Activated CD4-positive, alpha-beta T cell treated with anti-CD3 and anti-CD28 coated beads for 4 hours (primary cell): ENCODE results near the gene BUB1.
"Not testable (repeated sequence)": the region's sequence is repeated elsewhere in the genome, so short reads cannot be mapped to it uniquely, and the experiment has no call there.

Experiments
- DNase-seq, 2 donors: peaks; one replicate each; pipeline ENCODE4 v3.0.0-alpha.2; 2020

Gene BUB1

DNA sequence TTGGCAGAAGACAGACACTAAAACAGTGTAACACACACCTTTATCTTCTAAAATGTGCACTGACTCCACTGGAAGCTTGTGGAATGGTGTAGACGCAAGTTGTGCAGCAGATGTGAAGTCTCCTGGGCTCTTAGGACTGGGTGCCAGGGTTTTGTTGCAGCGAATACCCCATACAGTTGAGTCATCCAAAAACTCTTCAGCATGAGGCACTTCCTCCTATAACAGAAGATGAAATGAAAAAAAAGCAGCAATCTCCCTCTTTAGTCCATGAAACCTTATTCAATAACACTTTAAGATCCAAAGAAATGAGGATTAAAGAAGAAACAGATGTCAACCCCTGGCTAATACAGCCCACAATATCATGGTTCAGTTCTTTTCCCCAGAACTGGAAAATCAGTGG, 22.2 kb downstream of the BUB1 start:
- no peak for DNase-seq

DNA sequence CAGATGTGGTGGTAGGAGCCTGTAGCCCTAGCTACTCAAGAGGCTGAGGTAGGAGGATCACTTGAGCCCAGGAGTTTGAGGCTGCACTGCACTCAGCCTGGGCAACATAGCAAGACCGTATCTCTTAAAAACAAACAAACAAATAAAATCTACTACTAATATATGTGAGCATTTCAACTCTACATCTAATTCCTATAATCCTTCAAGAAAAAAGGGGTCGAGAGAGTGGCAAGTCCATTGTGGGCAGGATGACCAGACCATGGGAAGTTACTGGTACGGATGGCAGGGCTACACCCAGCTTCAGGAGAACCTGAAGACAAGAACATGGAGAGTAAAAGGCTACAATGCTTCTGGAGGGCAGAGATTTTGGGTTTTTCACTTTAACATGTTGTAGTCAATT, 24.0 kb downstream of the BUB1 start:
- no peak for DNase-seq

DNA sequence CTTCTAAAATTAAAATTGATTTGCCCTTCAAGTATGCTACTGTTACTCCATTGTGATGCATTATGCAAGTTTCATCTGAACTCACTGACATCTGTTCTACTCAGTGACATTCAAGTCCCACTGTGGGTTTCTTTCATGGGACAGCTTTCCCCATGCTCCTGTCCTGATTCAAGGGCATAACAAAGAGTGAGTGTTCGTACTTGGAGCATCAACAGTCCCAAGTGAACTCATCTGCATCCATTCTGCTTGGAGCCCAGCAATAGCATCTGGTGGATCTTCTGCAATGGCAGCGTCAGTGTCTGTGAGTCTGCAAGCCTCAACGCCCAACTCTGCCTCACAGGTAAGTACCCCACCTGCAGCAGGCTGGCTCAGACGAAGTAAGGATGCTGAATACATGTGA, 27.5 kb downstream of the BUB1 start:
- no peak for DNase-seq

DNA sequence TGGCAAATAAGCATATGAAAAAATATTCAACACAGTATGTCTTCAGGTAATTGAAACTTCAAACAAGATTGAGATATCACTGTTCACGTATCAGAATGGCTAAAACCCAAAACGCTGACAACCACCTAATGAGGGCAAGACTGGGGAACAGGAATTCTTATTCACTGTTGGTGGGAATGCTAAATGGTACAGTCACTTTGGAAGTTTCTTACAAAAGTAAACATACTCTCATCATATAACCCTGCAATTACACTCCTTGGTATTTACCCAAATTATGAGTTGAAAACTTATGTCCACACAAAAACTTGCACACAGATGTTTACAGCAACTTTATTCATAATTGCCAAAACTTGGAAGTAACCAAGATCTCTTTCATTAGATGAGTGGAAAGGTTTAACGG, 30.1 kb downstream of the BUB1 start:
- no peak for DNase-seq

DNA sequence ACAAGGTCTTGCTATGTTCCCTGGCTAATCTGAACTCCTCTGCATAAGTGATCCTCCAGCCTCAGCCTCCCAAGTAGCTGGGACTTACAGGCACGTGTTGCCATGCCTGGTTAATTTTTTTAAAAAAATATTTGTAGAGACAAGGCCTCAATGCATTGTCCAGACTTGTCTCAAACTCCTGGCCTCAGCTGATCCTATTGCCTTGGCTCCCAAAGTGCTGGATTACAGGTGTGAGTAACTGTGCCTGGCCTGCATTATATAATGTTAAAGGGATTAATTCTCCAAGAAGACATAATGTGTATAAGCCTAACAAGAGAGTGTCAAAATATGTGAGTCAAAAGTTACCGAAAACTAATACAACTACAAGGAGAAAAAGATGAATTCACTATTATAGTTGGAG, 32.2 kb downstream of the BUB1 start:
- no peak for DNase-seq

DNA sequence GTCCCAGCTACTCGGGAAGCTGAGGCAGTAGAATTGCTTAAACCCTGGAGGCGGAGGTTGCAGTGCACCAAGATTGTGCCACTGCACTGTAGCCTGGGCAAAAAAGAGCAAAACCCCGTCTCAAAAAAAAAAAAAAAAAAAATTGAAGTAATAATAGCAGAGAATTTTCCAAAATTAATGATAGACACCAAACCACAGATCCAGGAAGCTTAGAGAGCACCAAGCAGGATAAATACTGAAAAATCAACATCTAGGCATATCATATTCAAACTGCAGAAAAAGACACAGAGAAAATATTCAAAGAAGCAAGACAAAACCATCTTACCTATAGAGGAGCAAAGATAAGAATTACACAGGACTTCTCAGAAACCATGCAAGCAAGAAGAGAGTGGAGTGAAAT, 33.5 kb downstream of the BUB1 start:
- DNase-seq, result no peak

DNA sequence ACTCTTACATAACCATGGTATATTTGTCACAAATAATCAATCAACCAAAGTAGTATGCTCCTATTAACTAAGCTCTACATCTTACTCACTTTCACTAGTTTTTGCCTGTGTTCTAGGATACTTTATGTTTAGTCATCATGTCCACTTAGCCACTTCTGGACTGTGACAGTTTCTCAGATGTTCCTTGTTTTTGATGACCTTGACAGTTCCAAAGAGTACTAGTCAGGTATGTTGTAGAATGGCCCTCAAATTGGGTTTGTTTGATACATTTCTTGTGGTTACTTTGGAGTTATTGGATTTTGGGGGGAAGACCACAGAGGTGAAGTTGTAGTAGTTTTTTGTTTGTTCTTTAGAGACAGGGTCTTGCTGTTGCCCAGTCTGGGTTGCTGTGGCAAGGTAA, 35.5 kb downstream of the BUB1 start:
- DNase-seq, result no peak

DNA sequence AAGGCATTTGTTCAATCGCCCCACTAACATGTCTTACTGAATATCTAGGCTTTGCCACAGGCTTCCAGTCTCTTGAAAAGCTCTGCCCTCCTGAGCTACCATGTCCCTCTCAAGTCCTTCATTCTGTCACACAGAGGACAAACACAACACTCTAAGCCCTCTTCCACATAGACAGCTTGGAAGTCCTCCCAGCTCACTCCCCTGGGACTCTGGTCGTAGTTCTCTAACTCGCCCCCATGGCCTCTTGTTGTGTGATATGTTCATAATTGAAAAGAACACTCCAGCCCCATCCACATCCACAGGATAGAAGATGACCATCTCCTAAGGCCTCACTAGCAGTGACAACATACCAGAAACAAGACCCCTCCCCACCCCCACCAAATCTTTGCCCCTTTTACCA, 37.9 kb downstream of the BUB1 start:
- DNase-seq, result no peak

DNA sequence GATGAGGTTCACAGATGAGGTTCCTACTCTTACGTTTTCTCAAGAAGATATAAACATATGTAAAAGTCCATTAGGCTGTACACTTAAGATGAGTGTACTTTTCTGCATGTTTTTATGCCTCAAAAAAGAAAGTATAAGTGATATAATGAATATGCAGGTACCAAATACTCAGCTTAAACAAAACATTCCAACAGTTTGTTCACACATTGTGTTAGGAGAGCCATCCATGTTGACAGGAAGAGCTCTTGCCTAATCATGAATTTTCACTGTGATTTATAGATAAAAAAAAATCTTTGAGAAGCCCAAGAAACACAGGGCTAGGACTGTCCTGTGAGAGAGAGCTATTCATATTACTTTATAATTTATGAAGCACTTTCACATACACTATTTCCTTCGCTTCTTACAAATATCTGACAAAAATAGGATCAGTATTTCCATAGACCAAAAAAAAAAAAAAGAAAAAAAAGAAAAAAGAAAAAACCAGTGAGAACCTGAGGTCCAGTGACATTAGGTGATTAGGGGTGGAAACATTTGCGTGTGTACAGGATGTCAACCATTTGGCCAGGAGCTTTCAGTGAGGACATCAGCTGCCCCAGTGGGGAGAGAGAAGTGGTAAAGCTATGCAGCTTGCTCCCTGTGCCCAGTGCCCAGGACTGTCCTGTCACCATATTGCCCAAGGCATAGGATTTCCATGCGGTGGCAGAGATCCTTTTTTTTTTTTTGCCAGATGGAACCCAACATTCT, 38.7 kb downstream of the BUB1 start:
- DNase-seq, result no peak

DNA sequence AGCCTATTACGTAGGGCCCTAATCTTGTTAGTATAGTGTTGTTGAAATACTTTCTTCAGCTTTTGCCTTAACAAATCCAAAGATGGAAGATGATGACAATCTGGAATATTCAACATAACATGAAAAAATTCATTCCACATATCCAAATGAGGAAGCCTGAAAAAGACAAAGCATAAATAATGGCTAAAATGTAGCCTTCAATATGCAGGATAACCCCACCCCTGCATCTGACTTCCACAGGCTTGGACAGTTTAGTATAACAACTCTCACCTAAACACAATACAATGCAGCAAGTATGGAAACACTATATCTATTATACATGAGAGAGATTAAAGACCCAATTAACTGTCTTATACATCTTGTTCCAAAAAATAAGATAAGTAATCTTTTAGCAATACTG, 39.9 kb downstream of the BUB1 start:
- DNase-seq, result no peak

DNA sequence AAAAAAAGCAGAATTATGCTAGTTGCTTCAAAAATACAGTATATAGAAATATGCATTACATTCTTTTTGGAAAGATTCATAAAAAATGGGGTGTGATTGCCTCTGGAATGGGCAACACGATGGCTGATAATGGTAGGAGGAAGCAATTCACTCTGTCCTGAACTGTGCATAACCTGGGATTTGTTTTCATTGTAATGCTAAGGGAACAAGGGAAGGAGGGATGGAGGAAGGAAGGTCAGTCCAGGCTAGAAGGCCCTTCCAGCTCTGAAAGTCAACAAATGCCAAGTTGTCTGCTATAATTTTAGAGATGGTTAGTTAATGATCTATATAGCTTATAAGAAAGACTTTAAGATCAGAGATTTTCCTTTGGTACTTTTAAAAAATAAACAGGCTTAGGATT, 40.8 kb downstream of the BUB1 start:
- DNase-seq, result no peak

DNA sequence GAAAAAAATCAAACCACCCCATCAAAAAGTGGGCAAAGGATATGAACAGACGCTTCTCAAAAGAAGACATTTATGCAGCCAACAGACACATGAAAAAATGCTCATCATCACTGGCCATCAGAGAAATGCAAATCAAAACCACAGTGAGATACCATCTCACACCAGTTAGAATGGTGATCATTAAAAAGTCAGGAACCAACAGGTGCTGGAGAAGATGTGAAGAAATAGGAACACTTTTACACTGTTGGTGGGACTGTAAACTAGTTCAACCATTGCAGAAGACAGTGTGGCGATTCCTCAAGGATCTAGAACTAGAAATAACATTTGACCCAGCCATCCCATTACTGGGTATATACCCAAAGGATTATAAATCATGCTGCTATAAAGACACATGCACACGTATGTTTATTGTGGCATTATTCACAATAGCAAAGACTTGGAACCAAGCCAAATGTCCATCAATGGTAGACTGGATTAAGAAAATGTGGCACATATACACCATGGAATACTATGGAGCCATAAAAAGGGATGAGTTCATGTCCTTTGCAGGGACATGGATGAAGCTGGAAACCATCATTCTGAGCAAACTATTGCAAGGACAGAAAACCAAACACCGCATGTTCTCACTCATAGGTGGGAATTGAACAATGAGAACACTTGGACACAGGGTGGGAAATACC, 41.8 kb downstream of the BUB1 start:
- DNase-seq, result not testable (repeated sequence)

DNA sequence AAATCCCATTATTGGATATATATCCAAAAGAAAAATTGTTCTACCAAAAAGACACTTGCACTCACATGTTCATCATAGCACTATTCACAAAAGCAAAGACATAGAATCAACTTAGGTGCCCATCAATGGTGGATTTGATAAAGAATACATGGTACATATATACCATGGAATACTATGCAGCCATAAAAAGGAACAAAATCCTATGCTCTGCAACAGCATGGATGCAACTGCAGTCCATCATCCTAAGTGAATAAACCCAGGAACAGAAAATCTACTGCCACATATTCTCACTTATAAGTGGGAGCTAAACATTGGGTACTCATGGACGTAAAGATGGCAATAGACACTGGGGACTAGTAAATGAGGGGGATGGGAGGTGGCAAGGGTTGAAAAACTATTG, 50.5 kb downstream of the BUB1 start:
- DNase-seq, result not testable (repeated sequence)

DNA sequence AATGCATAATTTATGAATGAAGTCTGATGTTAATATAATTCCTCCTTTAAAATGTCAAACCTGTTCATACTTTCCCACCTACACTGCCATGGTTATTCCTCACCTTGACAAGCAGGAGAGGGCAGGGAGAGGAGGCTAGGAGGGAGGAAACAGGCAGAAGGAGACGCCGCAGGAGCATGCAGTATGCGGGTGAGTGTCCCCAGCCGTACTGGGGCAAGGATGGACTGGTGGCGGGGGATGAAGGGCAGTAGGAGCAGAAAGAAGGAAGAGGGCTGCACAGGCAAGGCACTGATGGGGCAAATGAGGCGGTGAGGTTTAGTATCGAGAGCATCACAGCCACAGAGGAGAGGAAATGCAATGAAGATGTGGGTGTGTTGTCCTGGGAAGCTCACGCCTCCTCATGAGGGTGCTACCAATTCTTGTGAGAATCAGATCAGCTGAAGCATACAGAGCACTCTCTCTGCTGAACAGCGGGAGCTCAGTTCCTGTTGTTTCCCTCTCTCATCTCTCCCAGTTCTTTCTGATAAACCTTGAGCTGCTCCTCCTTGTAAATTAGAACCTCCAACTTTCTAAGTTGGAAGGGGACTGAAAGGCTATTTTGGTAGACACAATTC, 58.4 kb downstream of the BUB1 start:
- DNase-seq, result not testable (repeated sequence)

DNA sequence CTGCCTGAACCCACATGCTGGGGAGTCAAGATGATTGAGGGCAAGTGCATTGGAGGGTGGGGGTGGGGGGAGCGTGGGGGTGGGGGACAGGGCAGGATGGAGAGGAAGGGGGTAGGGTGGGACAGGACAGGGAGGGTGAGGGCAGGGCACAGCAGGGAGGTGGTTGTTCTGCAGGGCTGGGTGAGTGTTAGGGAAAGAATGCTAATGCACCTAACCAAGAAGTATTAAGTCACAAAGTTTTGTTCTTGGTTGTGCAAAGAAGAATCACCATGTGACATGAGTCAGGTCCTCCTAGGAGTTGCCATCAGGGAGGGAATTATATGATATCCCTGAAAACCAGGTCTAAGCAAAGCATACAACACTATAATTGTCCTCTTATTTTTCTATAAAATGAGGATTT, 63.9 kb downstream of the BUB1 start:
- DNase-seq, result not testable (repeated sequence)

DNA sequence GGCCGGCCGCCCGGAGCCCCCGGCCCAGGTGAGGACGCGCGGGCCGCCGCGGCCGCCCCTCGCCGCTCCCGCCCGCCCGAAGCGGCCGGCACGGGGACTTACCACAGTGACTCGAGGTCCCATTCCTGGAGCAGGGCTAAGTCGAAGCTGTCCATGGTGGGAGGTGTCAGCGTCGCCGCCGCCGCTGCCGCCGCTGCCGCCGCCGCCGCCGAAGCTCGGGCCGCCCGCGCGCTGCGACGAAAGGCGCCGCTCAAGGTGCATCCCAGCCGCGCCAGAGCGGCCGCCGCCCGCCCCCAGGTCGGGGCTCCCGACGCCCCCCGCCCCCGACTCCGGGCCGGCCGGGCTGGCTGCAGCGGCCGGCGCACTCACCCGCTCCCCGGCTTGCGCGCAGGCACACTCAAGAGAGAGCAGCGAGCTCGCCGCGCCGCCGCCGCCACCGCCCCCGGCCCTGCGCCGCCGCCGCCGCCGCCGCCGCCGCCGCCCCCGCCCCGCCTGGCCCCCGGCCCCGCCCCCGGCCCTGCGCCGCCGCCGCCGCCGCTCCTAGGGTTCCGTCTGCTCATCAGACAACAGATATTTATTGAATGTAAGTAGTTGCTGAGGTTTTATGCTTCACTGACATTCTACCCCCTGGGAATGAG, 67.1 kb downstream of the BUB1 start:
- peak; percentile 25 to 36 for DNase-seq

DNA sequence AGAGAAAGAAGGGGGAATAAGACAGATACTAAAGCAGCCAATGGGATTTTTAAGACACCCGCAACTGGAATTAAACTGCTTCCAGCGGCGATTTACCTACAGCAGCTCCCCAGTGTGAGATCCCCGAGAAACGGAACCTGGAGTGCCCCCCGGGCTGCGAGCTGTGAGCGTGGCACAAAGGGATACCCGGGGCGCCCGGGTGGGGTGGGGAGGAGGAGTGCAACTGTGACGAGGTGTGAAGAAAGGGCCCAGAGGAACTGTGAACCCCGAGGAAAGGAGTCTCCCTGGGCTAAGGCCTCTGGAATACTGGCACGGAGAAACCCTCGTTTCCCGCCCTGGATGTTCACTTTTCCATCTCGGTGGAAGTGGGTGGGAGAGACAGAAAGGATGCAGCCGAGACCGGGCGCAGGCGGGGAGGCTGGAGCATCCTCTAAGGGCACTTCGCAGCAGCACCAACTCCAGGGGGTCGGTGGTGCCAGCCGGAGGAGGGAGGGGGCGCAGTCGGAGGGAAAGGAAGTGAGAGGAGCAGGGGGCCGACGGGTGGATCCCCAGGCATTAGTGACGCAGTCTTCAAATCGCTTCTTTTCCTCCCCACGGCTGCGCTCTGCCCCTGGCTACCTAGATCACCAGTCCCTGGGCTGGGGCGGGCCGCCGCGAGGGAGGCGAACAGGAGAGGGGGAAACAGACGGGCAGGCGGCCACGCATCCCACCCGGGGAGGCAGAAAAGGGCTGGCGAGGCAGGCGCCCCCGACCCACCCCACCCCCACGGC, 67.8 kb downstream of the BUB1 start:
- not testable (repeated sequence) for DNase-seq

DNA sequence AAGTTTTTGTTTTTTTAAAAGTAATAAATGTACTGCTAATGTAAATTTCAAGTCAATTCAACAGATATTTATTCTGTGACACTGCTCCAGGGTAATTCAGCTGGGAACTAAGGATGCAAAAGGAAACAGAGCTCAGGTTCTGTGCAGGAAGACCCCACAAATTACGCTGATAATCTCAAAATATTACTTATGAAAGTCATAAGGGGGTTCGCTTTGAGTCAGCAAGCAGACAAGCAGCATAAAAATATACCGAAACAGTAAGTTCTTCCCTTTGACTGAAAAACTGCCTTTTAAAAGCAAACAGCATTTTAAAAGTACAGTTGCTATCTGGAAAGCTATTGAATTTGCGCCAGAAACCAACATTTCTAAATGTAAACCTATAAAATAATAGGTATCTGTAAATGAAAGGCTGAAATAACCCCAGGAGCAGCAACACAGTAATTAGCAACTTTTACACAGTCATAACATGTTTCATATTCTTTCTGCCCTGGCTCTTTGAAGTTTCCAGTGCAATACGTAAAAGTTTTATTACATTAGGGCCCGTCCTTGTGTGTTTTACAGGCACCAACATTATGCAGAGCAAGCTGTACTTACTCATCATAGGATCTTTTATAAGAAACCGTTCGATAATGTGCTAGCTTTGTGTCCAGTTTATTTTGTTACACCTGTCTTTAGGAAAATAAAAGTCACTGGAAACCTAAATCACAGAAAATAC, 68.9 kb downstream of the BUB1 start:
- DNase-seq, result not testable (repeated sequence)

DNA sequence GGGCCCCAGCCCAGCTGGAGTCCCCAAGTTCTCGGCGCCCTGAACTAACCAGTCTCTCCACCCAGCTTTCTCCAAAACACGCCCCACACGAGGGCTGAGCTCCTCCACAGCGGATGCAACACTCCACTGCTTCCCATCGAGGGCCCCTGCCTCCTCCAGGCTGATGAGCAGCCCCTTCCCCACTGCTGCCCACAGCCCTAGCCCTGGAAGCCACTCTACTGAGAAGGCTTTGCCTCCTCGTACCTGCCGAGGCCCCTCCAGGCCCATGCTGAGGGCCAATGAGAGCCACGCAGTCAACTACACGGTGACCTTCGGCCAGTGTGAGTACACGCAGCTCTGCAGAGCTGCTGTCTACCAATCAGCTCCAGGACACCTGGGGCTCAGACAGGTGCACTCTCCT, 72.8 kb downstream of the BUB1 start:
- not testable (repeated sequence) for DNase-seq

DNA sequence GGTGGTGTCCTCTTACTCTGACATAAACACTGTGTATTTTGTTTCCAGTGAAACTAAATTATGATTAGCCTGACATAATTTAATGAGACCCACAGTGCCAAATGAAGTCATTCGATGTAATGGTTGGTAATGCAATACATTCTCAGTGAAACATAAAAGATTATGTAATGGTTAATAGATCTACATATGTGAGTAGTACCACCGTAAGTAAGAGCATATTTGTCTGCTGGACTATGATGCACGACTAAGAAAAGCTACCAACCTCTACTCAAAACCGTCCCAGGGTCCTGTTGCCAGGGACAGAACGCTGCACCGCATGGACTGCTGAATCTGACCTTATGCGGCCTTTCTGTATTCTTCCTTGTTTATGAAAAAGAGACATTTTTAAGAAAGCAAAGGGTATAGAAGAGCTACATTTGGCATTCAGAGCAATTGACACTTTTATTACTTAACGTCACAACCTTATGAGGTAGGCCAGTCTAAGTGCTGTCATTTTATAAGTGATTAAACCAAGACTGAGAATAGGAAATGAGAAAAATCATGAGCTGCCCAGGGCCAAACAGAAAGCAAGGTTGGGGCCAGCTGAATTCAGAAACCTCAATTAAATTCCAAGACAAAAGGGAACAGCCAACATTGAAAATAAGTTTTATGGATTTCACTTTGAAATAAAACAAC, 73.8 kb downstream of the BUB1 start:
- DNase-seq, result not testable (repeated sequence)

DNA sequence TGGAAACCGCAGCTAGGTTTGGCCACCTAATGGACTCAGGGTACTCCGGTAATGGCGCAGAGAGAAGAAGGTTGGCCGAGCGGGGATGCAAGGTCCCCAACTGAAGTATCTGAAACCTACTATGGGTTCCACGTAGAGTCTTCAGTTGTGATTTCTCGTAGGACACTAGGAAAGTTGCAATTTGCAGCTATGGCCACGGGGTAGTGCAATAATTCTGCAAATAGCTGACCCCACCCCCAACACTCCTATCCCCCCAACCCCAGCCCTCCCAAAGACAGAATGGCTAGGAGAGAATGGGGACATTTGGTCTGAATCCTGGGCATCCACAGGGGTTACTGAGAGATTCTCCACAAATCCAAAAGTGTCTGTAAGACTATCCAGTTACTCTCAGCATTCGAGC, 75.7 kb downstream of the BUB1 start:
- not testable (repeated sequence) for DNase-seq

DNA sequence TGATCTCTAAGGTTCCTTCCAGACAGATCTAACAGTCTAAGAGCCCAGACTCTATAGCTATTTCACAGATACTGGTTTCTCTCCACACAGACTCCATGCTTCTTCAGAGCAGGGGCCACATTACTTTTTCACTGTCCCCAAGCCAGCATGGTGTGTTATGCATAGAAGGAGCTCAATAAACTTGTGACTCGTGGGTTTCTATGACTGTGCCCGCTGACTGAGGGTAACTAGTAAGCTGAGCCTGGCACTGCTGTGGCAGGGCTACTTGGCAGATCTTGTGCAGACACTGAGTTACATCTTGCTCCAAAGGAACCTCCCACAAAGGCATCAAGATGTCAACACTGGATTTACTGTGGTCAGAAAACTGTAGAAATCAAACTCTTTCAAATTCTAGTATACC, 85.9 kb downstream of the BUB1 start:
- DNase-seq, result not testable (repeated sequence)
